H1 (cell line): ENCODE results near the gene UBE2K. TPM values are rescaled to one million over a fixed set of nuclear protein-coding genes. Genes with fewer than 3 reads are reported as not detected.

Source experiments
- CTCF ChIA-PET: fragments of 300-600 bp; sonication (Branson Sonifier 250); formaldehyde crosslinking; loops from one replicate; lab custom pipeline; 2021; ENCODE audit not compliant: partially characterized antibody; lab: Charles Lee
- POLR2A ChIA-PET: fragments of 300-600 bp; sonication (Branson Sonifier 250); formaldehyde crosslinking; loops from one replicate; lab custom pipeline; 2021; ENCODE audit warnings: inconsistent platforms; ENCODE audit not compliant: partially characterized antibody; lab: Charles Lee
- DNase-seq, 2 experiments: peaks; one replicate each; pipeline versions ENCODE4 v3.0.0 to v3.0.0-alpha.2; 2010 to 2022; ENCODE audit warnings: low spot score in 2 of 2, low read depth in 1 of 2, mixed read lengths in 1 of 2
- FAIRE-seq: peaks from 2 replicates; lab custom pipeline; 2011; peaks lifted over from hg19 to GRCh38; lab: Jason Lieb, UNC
- H2AFZ ChIP-seq: 2 replicates; pipeline ENCODE4 v1.8.1; 2012; ENCODE audit warnings: low read length, inconsistent platforms
- H2AK5ac ChIP-seq: 2 replicates; pipeline ENCODE4 v1.6.1; 2013; ENCODE audit warnings: low read depth, low read length
- H2BK120ac ChIP-seq: replicated peaks from 2 replicates; pipeline ENCODE3; 2013; ENCODE audit warnings: low read depth, low read length, inconsistent platforms
- H2BK12ac ChIP-seq: 2 replicates; pipeline ENCODE4 v1.6.1; 2013; ENCODE audit warnings: low read depth, low read length
- H2BK15ac ChIP-seq: 2 replicates; pipeline ENCODE4 v1.6.1; 2013; ENCODE audit warnings: low read length
- H2BK20ac ChIP-seq: 2 replicates; pipeline ENCODE4 v1.6.1; 2013; ENCODE audit warnings: low read length
- H2BK5ac ChIP-seq: 2 replicates; pipeline ENCODE4 v1.6.1; 2013; ENCODE audit warnings: low read depth, low read length
- H3K14ac ChIP-seq: 2 replicates; pipeline ENCODE4 v1.6.1; 2013; ENCODE audit warnings: inconsistent platforms; ENCODE audit not compliant: insufficient read length
- H3K18ac ChIP-seq: 2 replicates; pipeline ENCODE4 v1.6.1; 2013; ENCODE audit warnings: low read length; ENCODE audit errors: extremely low read depth
- H3K23ac ChIP-seq: 2 replicates; pipeline ENCODE4 v1.6.1; 2013; ENCODE audit warnings: inconsistent platforms; ENCODE audit not compliant: insufficient read length
- H3K23me2 ChIP-seq: 2 replicates; pipeline ENCODE4 v1.6.1; 2013; ENCODE audit warnings: low read depth, low read length
- H3K27ac ChIP-seq: 2 replicates; pipeline ENCODE4 v1.6.1; 2011; ENCODE audit warnings: low read depth, low read length, inconsistent platforms
- H3K27me3 ChIP-seq, 4 experiments: replicated peaks in 1 of 4; 1 replicate in 1 of 4; 2 replicates in 3 of 4; pipeline versions ENCODE4 v1.6.1 to v1.8.1; 2011 to 2013; ENCODE audit warnings: low read length in 3 of 4, mild to moderate bottlenecking in 3 of 4, inconsistent platforms in 2 of 4, mixed read lengths in 2 of 4, moderate library complexity in 1 of 4; ENCODE audit not compliant: control insufficient read depth in 3 of 4, insufficient read depth in 3 of 4; ENCODE audit errors: extremely low read depth in 1 of 4
- H3K36me3 ChIP-seq, 4 experiments: 2 replicates each; pipeline versions ENCODE4 v1.6.1 to v1.8.1; 2011 to 2013; ENCODE audit warnings: mild to moderate bottlenecking in 4 of 4, low read length in 3 of 4, moderate library complexity in 2 of 4, control low read depth in 1 of 4, inconsistent platforms in 1 of 4; ENCODE audit not compliant: insufficient read depth in 4 of 4, control insufficient read depth in 2 of 4
- H3K4ac ChIP-seq: replicated peaks from 2 replicates; pipeline ENCODE3; 2013; ENCODE audit warnings: low read length, low read depth, mixed read lengths, inconsistent platforms; ENCODE audit not compliant: insufficient read length
- H3K4me1 ChIP-seq, 4 experiments: replicated peaks in 1 of 4; 1 replicate in 1 of 4; 2 replicates in 3 of 4; pipeline versions ENCODE4 v1.6.1 to v1.8.1; 2011 to 2013; ENCODE audit warnings: low read length in 3 of 4, inconsistent platforms in 2 of 4, mixed read lengths in 1 of 4; ENCODE audit not compliant: insufficient read depth in 4 of 4, control insufficient read depth in 3 of 4
- H3K4me2 ChIP-seq, 2 experiments: 2 replicates each; pipeline versions ENCODE4 v1.6.1 to v1.8.1; 2011 to 2013; ENCODE audit warnings: low read depth in 2 of 2, low read length in 2 of 2, control low read depth in 1 of 2, inconsistent platforms in 1 of 2, mild to moderate bottlenecking in 1 of 2; ENCODE audit not compliant: insufficient read depth in 1 of 2
- H3K4me3 ChIP-seq, 4 experiments: fragments of 200-600, 300-600 bp in 1 of 4; sonication (generic), shearing (Covaris generic), sonication (Bioruptor Twin) in 1 of 4; 2 replicates each; pipeline versions ENCODE4 v1.5.1 to v1.8.1; 2011 to 2016; ENCODE audit warnings: low read length in 4 of 4, low read depth in 3 of 4, control low read depth in 2 of 4, inconsistent platforms in 2 of 4, mild to moderate bottlenecking in 2 of 4, mixed read lengths in 1 of 4, moderate library complexity in 1 of 4; ENCODE audit not compliant: insufficient read depth in 2 of 4; ENCODE audit errors: extremely low read depth in 1 of 4
- H3K56ac ChIP-seq: replicated peaks from 2 replicates; pipeline ENCODE3; 2013; ENCODE audit warnings: low read depth, mild to moderate bottlenecking, mixed read lengths, low read length, inconsistent platforms; ENCODE audit not compliant: insufficient read length
- H3K79me1 ChIP-seq: 2 replicates; pipeline ENCODE4 v1.6.1; 2013; ENCODE audit warnings: low read depth, low read length, control low read depth
- H3K79me2 ChIP-seq, 2 experiments: 2 replicates each; pipeline versions ENCODE4 v1.6.1 to v1.8.1; 2012 to 2013; ENCODE audit warnings: low read length in 2 of 2, mild to moderate bottlenecking in 2 of 2, inconsistent platforms in 1 of 2; ENCODE audit not compliant: insufficient read depth in 2 of 2, control insufficient read depth in 1 of 2
- H3K9ac ChIP-seq, 4 experiments: replicated peaks in 1 of 4; 1 replicate in 1 of 4; 2 replicates in 3 of 4; pipeline versions ENCODE4 v1.6.1 to v1.8.1; 2011 to 2013; ENCODE audit warnings: low read depth in 3 of 4, low read length in 3 of 4, control low read depth in 2 of 4, mild to moderate bottlenecking in 2 of 4, moderate library complexity in 2 of 4, inconsistent platforms in 1 of 4; ENCODE audit errors: extremely low read depth in 1 of 4
- H3K9me3 ChIP-seq, 2 experiments: 2 replicates each; pipeline versions ENCODE4 v1.6.1 to v1.8.1; 2012 to 2013; ENCODE audit warnings: mild to moderate bottlenecking in 2 of 2, moderate library complexity in 2 of 2, control low read depth in 1 of 2, inconsistent platforms in 1 of 2, low read depth in 1 of 2, low read length in 1 of 2, mixed read lengths in 1 of 2; ENCODE audit not compliant: insufficient read depth in 2 of 2
- H4K20me1 ChIP-seq, 2 experiments: replicated peaks in 1 of 2; 2 replicates each; pipeline versions ENCODE3 to v1.8.1; 2011 to 2013; ENCODE audit warnings: inconsistent platforms in 2 of 2, low read length in 2 of 2, mild to moderate bottlenecking in 1 of 2; ENCODE audit not compliant: insufficient read depth in 2 of 2, control insufficient read depth in 1 of 2
- H4K5ac ChIP-seq: 2 replicates; pipeline ENCODE4 v1.6.1; 2013; ENCODE audit warnings: low read length, low read depth, mixed read lengths, inconsistent platforms; ENCODE audit not compliant: insufficient read length
- H4K8ac ChIP-seq: 2 replicates; pipeline ENCODE4 v1.8.0; 2013; ENCODE audit warnings: mild to moderate bottlenecking, moderate library complexity, low read length, inconsistent platforms; ENCODE audit not compliant: insufficient read depth; ENCODE audit errors: extremely low read depth
- H4K91ac ChIP-seq: replicated peaks from 2 replicates; pipeline ENCODE3; 2013; ENCODE audit warnings: low read length, mixed read lengths, inconsistent platforms; ENCODE audit not compliant: insufficient read length
- ATF3 ChIP-seq: IDR thresholded peaks from 2 replicates; pipeline ENCODE4 v1.6.1; 2011; ENCODE audit warnings: low read depth, mild to moderate bottlenecking, low read length; ENCODE audit not compliant: insufficient read depth
- BACH1 ChIP-seq: IDR thresholded peaks from 2 replicates; pipeline ENCODE4 v1.6.1; 2012; ENCODE audit warnings: low read length, improper control_type of control experiment
- CREB1 ChIP-seq: IDR thresholded peaks from 2 replicates; pipeline ENCODE4 v1.6.1; 2012; ENCODE audit warnings: inconsistent platforms
- HDAC2 ChIP-seq, 2 experiments: fragments of 300-600 bp in 1 of 2; sonication (generic) in 1 of 2; IDR thresholded peaks; 2 replicates each; pipeline ENCODE4 v1.6.1; 2011 to 2012; ENCODE audit warnings: low read depth in 2 of 2, low read length in 2 of 2, mild to moderate bottlenecking in 2 of 2, moderate library complexity in 2 of 2, borderline replicate concordance in 1 of 2, inconsistent platforms in 1 of 2
- JUN ChIP-seq: IDR thresholded peaks from 2 replicates; pipeline ENCODE4 v1.6.1; 2011; ENCODE audit warnings: low read depth, mild to moderate bottlenecking, improper control_type of control experiment, low read length
- TAF1 ChIP-seq: IDR thresholded peaks from 2 replicates; pipeline ENCODE4 v1.6.1; 2011; ENCODE audit warnings: mild to moderate bottlenecking, low read depth, low read length
- WGBS, 2 experiments: shearing (Covaris generic) in 1 of 2; methylation state at CpG; one replicate each; pipeline versions ENCODE4 v1.1.6 to v1.1.7; 2013 to 2015; ENCODE audit warnings: low lambda C conversion rate in 2 of 2, mixed read lengths in 2 of 2, inconsistent platforms in 1 of 2, low coverage in 1 of 2, missing lambda C conversion rate in 1 of 2; ENCODE audit not compliant: insufficient replicate concordance in 2 of 2, insufficient coverage in 1 of 2, insufficient read length in 1 of 2; ENCODE audit errors: extremely low coverage in 1 of 2, missing lambda C conversion rate in 1 of 2; 5-methylcytosine and 5-hydroxymethylcytosine counted together
- polyA plus RNA-seq, 7 experiments: library from polyadenylated mRNA; depleted of rRNA in 3 of 7; stranded (reverse) in 5 of 7; unstranded in 2 of 7; fragments of >200 nt in 5 of 7; fragments of 200-250 nt in 2 of 7; gene quantifications; 1 replicate in 5 of 7; 2 replicates in 1 of 7; 4 replicates in 1 of 7; pipeline versions ENCODE4 v1.2.1 to v1.2.3, GENCODE V29; 2011 to 2013; ENCODE audit warnings: missing spikeins in 2 of 7, mixed read lengths in 2 of 7
- total RNA-seq: library from RNA; stranded (reverse); fragmentation: NEBNext Ultra II Directional; extraction: Animal tissue kit (Norgen Biotek cat#: 25700); gene quantifications from 2 replicates; pipeline ENCODE4 v1.2.1, GENCODE V29; 2021
- TF ChIP-seq, protein P1 (sequence below): IDR thresholded peaks from 2 replicates; pipeline ENCODE4 v1.6.1; 2012; ENCODE audit warnings: inconsistent platforms

UBE2K gene
- total and polyA plus RNA-seq, 2 of the 8 experiments (the other 6 are each of a cell fraction or from before 2014, with no cell fraction given), result 53.6 to 174 TPM

GRCh38 chr4:39756159-39756558 is 58.2 kb downstream of the UBE2K start:
- Histone ChIP-seq H2BK5ac (no peak overlapping the region), H2BK15ac (no peak overlapping the region), H4K8ac (no peak overlapping the region), H3K23me2 (no peaks in the 10 kb centered on the region), H3K27me3 (no peaks in the 10 kb centered on the region), H3K4me2 (no peak overlapping the region), H4K5ac (no peak overlapping the region), H4K91ac (no peak overlapping the region), H3K56ac (no peak overlapping the region), H4K20me1 (peaks cover 2 to 8% of the 10 kb centered on the region in 2 experiments), H2BK20ac (no peak overlapping the region), H3K9ac (no peak overlapping the region), H3K9me3 (no peaks in the 10 kb centered on the region), H3K18ac (no peak overlapping the region), H2AK5ac (no peak overlapping the region), H3K27ac (no peak overlapping the region), H3K4me1 (peaks cover 0 to 3% (median 0%) of the 10 kb centered on the region in 4 experiments; a peak in 1 of 7 replicates), H3K14ac (no peak overlapping the region), H2BK120ac (no peak overlapping the region), H3K4ac (no peak overlapping the region), H3K79me1 (no peaks in the 10 kb centered on the region), H3K23ac (no peak overlapping the region), H2BK12ac (no peak overlapping the region), H2AFZ (no peak overlapping the region), H3K79me2 (peaks cover 0 to 17% of the 10 kb centered on the region in 2 experiments; a peak in 2 of 4 replicates), H3K4me3 (no peak overlapping the region), H3K36me3 (peaks cover 7 to 58% (median 18%) of the 10 kb centered on the region in 4 experiments; a peak in 7 of 8 replicates)
- ChIA-PET POLR2A (interaction anchor here (0.8 kb wide), 1 partner anchor 12 kb away, joined by 3 read pairs; no protein-coding TSS in a partner anchor), CTCF (no interaction called here)
- 95% methylated on average over 2 of the region's 2 CpGs; no CpG with 5 or more reads in 1 of the 2 experiments for WGBS, 2 experiments
- FAIRE-seq, result no peak
- DNase-seq, result no peak
- no peak for TF ChIP-seq TAF1
- TF ChIP-seq CREB1, result no peak
- TF ChIP-seq JUN, result no peak
- no peak for TF ChIP-seq HDAC2 (IDR thresholded peaks at IDR 0.05; ENCODE audit: borderline replicate concordance in 1 of 2, low read depth in 2 of 2, low read length in 2 of 2)
- TF ChIP-seq, protein P1, sequence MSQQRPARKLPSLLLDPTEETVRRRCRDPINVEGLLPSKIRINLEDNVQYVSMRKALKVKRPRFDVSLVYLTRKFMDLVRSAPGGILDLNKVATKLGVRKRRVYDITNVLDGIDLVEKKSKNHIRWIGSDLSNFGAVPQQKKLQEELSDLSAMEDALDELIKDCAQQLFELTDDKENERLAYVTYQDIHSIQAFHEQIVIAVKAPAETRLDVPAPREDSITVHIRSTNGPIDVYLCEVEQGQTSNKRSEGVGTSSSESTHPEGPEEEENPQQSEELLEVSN, result no peak
- no peak for TF ChIP-seq BACH1
- TF ChIP-seq ATF3, result no peak
